NCI-H524 treated with DMSO at 0.1 percent for 48 hours (cell line): Measurements from ENCODE around the gene HDAC11.
"Not testable (repeated sequence)": the region's sequence is repeated elsewhere in the genome, so short reads cannot be mapped to it uniquely, and the experiment has no call there.

Source experiments
- DNase-seq: peaks from one replicate; lab custom pipeline; 2025; lab: John Stamatoyannopoulos, UW

HDAC11 gene

DNA sequence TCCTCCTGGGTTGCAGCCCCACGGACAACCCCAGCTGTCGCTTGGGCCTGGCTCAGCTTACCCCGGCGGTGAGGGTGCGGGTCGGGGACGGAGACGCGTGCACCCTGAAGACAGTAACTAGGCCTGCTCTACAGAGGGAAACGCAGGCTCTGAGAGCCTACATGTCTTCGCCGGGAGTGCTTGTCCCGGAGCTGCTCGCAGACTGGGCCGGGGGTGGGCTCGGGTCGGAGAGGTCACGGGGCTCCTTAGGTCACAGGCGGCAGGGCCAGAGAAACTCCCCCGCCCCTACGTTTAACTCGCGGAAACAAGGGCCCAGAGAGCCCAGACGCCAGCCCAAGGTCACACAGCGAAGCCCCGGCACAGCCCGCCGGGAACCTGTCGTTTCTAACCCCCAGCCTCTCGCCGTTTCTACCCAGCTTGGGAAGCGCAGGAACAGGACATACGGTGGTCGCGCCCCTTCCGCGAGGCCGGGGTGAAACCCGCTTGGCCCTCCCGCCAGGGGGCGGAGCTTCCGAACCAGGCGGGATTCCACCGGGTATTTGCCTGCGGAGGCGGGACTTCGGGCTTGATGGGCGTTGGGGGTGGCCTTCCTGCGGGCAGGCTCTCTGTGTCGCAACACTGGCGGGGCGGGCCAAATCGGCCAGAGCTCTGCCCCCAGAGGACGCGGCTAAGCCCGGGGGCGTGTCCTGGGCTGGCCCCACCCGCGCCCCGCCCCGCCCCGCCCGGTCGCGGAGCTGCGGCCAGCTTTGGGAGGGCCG lies at the start of gene HDAC11:
Gene HDAC11 (plus strand): TSS at position 725 of the 758 bp plus-strand sequence. CDS start 42 bp downstream, outside the sequence.
- peak; percentile 45 for DNase-seq

GRCh38 chr3:13430411-13430875 lies 49.7 kb upstream of the HDAC11 start:
- not testable (repeated sequence) for DNase-seq

DNA sequence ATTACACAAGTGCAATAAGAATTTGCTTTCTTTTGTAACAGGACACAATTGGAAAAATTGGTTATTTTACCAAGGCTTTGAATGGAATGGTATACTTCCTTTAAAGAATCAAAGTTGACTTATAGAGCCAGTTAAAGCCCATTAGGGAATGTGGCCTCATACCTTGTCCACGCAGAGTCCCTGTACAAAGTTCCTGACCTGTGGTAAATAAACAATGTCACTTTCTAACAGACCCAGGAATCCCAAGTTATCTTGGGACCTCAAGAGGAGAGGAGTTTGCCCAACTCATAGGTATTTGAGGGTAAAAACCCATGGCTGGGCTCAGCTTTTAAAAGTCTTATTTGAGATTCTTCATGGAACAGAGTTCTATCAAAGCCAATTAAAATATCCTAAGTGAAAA lies 48.0 kb upstream of the HDAC11 start:
- DNase-seq: no peak

DNA sequence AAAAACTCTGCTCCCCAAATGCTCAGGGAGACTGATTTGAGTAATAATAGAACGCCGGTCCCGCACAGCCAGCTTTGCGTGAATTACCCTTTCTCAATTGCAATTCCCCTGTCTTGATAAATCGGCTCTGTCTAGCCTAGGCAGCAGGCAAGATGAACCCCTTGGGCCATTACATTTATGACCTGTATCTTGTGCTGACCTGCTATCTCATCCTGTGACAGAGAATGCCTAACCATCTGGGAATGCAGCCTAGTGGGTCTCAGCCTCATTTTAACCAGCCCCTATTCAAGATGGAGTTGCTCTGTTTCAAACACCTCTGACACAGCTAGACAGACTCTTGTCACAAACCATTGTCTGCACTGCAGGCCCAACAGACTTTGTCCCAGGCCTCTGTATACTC lies 46.2 kb upstream of the HDAC11 start:
- DNase-seq: no peak

DNA sequence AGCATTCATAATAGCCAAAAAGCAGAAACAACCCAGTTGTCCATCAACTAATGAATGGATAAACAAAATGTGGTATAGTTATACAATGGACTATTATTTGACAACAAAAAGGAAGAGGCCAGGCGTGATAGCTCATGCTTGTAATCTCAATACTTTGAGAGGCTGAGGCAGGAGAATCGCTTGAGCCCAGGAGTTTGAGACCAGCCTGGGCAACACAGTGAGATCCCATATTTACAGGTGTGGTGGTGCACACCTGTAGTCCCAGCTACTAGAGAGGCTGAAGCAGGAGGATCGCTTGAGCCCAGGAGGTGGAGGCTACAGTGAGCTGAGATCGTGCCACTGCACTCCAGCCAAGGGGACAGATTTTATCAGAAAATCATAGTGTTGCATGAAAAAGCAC lies 43.9 kb upstream of the HDAC11 start:
- DNase-seq: not testable (repeated sequence)

- DNase-seq: no peak
These were observed 39.8 kb upstream of the HDAC11 start for GRCh38 chr3:13440204-13440817.

DNA sequence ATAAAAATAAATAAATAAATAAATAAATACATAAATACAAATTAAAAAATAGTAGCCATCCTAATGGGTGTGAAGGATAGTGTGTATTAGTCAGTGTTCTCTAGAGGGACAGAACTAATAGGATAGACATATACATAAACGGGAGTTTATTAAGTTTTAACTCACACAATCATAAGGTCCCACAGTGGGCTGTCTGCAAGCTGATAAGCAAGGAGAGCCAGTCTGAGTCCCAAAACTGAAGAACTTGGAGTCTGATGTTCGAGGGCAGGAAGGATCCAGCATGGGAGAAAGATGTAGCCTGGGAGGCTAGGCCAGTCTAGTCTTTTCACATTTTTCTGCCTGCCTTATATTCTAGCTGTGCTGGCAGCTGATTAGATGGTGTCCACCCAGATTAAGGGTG lies 37.2 kb upstream of the HDAC11 start:
- not testable (repeated sequence) for DNase-seq

GRCh38 chr3:13451301-13451673 lies 28.8 kb upstream of the HDAC11 start:
- DNase-seq: no peak

DNA sequence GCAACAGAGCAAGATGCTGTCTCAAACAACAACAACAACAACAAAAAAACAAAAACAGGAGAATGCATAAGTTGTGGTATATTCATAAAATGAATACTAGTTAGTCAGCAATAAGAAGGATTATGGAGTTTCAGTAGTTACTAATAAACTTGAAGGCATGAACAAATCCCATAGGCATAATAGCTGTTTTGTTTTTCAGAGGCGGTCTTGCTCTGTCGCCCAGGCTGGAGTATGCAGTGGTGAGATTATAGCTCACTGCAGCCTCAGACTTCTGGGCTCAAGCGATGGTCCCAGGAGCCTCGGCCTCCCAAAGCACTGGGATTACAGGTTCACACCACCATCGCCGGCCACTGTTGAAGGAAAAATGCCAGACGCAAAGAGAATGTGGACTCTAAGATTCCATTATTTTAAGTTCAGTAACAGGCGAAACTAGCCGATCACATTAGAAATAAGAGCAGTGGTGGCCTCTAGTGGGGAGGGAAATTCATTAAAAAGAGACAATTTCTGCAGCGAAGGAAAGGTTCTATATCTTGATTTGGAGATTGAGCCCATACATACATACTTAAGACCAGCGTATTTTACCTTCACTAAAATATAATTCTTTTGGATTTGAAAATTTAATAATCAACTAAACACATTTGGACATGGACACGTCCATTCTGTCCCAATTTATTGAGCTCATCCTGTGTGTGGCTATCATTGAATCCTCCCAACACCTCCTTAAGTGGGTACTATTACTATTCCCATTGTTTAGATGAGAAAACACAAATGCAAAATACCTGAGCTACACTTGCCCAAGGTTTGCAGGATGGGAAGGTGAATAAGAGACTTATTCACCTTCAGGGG lies 27.4 kb upstream of the HDAC11 start:
- no peak for DNase-seq

GRCh38 chr3:13455644-13456043 lies 24.5 kb upstream of the HDAC11 start:
- no peak for DNase-seq

DNA sequence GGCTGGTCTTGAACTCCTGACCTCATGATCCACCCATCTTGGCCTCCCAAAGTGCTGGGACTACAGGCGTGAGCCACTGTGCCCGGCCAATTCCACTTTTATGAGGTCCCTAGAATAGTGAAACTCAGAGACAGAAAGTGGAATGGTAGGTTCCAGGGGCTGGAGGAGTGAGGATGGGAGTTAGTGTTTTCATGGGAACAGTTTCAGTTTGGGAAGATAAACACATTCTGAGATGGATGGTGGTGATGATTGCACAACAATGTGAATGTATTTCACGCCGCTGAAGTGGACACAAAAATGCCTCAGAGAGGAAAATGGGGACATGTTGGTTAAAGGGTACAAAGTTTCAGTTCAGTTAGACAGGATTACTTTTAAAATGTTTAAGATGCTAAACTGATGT lies 22.5 kb upstream of the HDAC11 start:
- no peak for DNase-seq

DNA sequence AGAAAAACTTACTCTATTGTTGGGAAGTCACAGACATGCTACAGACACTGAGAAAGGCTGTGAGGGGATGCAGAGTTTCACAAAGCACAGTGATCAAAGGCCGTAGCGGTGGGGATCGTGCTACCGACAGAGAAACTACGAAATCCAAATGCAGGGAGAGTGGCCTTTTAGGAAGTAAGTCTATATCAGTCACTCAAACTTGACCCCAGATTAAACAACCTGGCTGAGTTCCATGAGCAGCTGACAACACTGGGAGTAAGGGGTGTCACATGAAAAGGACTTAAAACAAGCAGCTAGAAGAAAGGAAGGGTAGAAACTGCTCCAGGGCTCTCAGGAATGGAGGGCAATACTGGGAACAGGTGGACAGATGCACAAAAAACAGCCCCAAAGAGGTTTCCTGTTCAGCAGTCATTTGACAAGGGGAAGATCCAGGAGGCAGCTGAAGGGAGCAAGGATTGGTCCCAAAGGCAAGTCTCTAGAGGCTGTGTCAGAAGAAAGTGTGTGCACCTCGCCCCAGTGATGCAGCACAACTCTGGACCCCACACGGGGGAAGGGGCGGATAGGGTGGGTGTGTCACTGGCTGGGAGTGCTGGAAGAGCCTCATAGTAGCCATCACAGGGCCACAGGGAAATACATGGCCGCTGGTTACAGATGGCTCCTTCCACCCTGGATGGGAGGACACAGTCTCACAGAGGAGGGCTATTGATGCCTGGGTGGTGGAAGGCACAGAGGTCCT lies 20.3 kb upstream of the HDAC11 start:
- DNase-seq: no peak

DNA sequence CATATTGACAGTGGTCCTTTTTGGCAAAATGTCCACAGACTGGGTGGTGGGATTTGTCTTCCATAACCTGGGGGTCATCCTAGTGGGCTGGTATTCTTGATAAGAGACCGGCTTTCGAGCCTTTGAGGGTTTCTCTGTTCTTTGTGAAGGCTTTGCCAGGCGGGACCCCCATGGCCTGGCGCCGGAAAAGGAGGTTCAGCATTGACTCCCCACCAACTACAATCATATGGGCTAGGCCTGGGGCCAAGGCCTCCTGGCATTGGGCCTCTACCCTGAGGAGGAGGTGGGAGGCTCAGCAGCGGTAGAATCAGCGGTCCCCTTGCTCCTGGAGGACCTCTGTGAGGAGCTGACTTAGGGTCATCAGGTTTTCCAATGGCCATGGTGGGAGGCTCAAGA lies 19.8 kb upstream of the HDAC11 start:
- no peak for DNase-seq

- no peak for DNase-seq
These were observed 18.7 kb upstream of the HDAC11 start for GRCh38 chr3:13461169-13462124.

DNA sequence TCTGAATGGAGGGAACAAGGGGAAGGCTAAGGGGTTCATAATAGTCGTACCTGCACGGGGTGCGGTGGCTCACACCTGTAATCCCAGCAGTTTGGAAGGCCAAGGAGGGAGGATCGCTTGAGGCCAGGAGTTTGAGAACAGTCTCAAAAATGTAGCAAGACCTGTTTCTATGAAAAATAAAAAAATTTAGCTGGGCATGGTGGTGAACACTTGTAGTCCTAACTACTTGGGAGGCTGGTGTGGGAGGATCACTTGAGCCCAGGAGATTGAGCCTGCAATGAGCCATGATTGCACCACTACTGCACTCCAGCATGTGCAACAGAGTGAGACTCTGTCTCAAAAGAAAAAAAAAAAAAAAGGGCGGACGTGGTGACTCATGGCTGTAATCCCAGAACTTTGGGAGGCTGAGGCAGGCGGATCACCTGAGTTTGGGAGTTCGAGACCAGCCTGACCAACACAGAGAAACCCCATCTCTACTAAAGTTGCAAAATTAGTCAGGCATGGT lies 17.9 kb upstream of the HDAC11 start:
- no peak for DNase-seq

DNA sequence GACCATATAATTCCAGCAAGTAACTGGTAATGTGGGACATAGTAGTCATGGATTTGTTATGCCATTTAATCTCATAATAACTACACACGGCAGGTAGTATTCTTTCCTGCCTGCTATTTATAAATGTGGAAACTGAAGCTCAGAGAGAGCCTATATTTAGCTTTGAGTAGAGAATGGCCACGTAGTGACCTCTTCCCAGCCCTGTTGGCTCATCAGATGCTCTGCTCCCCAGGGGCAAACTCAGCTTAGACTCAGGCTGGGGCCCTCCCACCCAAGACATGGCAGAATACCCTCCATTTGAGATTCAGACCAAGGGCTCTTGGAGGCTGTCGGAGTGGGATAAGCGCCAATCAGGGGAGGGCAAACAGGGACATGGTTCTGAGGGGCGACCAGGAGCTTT lies 17.3 kb upstream of the HDAC11 start:
- DNase-seq: no peak

- DNase-seq: no peak
These were observed 16.3 kb upstream of the HDAC11 start for GRCh38 chr3:13463618-13464400.

GRCh38 chr3:13465236-13465873 lies 14.8 kb upstream of the HDAC11 start:
- no peak for DNase-seq

GRCh38 chr3:13466781-13467180 lies 13.3 kb upstream of the HDAC11 start:
- no peak for DNase-seq
